ENCODE data around the gene ZNF444. TPM values are rescaled to one million over a fixed set of nuclear protein-coding genes. Genes with fewer than 3 reads are reported as not detected.

ZNF444 gene
- total and polyA plus RNA-seq, 9 of the 15 experiments (the other 6 are each of a cell fraction or from before 2014, with no cell fraction given) = 0.39 to 40.0 (median 6.9) TPM

- TF ChIP-seq TBL1XR1 (IDR thresholded peaks at IDR 0.05; ENCODE audit: low read length in 2 of 2) = no peak
- TF ChIP-seq NR2C2 (CRISPR knock-in tag; IDR thresholded peaks at IDR 0.05) = no peak
- TF ChIP-seq NR2C2 (tag; IDR thresholded peaks at IDR 0.05) = no peak
- no peak for TF ChIP-seq GTF2E2 (tag; IDR thresholded peaks at IDR 0.05)
- TF ChIP-seq, protein P1, sequence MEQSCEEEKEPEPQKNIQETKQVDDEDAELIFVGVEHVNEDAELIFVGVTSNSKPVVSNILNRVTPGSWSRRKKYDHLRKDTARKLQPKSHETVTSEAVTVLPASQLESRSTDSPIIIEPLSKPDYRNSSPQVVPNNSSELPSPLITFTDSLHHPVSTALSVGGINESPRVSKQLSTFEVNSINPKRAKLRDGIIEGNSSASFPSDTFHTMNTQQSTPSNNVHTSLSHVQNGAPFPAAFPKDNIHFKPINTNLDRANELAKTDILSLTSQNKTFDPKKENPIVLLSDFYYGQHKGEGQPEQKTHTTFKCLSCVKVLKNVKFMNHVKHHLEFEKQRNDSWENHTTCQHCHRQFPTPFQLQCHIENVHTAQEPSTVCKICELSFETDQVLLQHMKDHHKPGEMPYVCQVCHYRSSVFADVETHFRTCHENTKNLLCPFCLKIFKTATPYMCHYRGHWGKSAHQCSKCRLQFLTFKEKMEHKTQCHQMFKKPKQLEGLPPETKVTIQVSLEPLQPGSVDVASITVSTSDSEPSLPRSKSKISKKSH (CRISPR knock-in tag; IDR thresholded peaks at IDR 0.05) = no peak
- TF ChIP-seq ZFX (CRISPR knock-in tag; IDR thresholded peaks at IDR 0.05) = peak; percentile 60
- no peak for TF ChIP-seq RFX1 (IDR thresholded peaks at IDR 0.05)
- no peak for TF ChIP-seq FOS (IDR thresholded peaks at IDR 0.05; ENCODE audit: extremely low read depth, insufficient read length)
- TF ChIP-seq ZNF133 (CRISPR knock-in tag; IDR thresholded peaks at IDR 0.05) = no peak
- no peak for TF ChIP-seq ZNF445 (CRISPR knock-in tag; IDR thresholded peaks at IDR 0.05; ENCODE audit: low read depth)
- peak; percentile 51 for TF ChIP-seq PCBP2 (IDR thresholded peaks at IDR 0.05; ENCODE audit: low read depth, low read length, poor library complexity, severe bottlenecking)
- TF ChIP-seq, protein P2, sequence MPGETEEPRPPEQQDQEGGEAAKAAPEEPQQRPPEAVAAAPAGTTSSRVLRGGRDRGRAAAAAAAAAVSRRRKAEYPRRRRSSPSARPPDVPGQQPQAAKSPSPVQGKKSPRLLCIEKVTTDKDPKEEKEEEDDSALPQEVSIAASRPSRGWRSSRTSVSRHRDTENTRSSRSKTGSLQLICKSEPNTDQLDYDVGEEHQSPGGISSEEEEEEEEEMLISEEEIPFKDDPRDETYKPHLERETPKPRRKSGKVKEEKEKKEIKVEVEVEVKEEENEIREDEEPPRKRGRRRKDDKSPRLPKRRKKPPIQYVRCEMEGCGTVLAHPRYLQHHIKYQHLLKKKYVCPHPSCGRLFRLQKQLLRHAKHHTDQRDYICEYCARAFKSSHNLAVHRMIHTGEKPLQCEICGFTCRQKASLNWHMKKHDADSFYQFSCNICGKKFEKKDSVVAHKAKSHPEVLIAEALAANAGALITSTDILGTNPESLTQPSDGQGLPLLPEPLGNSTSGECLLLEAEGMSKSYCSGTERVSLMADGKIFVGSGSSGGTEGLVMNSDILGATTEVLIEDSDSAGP (CRISPR knock-in tag; IDR thresholded peaks at IDR 0.05) = no peak
- no peak for TF ChIP-seq ZFPM2 (CRISPR knock-in tag; IDR thresholded peaks at IDR 0.05)
- TF ChIP-seq HOXB6 (CRISPR knock-in tag; IDR thresholded peaks at IDR 0.05; ENCODE audit: borderline replicate concordance) = no peak
- peak in 1 of 2 experiments; percentile 79; a peak in 2 of 4 replicates for TF ChIP-seq HDAC1 (IDR thresholded peaks at IDR 0.05)
- no peak for TF ChIP-seq ESRRB (CRISPR knock-in tag; IDR thresholded peaks at IDR 0.05; ENCODE audit: borderline replicate concordance)
- TF ChIP-seq ARID3A (IDR thresholded peaks at IDR 0.05; ENCODE audit: borderline replicate concordance, low read depth, low read length) = no peak
- TF ChIP-seq, protein P3, sequence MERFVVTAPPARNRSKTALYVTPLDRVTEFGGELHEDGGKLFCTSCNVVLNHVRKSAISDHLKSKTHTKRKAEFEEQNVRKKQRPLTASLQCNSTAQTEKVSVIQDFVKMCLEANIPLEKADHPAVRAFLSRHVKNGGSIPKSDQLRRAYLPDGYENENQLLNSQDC (CRISPR knock-in tag; IDR thresholded peaks at IDR 0.05) = no peak
Measured at GRCh38 chr19:56120371-56121179, 20.5 kb upstream of the ZNF444 start (continued).
